ENCODE data around the gene TFAM.

The TFAM gene

GRCh38 chr10:58436071-58436470, 50.9 kb downstream of the TFAM start:
- no peak for DNase-seq

- DNase-seq: no peak
Measured at GRCh38 chr10:58438340-58438871, 53.2 kb downstream of the TFAM start.

DNA sequence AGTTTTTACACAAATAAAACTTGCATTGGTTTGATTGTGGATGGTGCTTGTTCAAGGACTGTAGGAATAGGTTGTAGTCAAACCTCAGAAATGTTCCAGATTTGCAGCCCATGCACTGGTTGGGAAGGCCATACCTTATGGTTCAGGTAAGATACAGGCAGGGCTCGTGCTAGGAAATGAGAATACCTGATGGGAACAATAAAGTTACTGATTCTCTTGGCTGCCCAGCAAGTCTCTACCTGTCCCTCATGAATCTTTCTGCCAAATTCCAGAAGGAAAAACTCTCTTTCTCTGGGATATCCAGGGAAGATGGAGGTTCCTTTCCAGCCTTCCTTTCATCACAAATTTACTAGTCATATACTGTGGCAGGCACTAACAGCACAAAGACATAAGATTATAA, 53.8 kb downstream of the TFAM start:
- DNase-seq: no peak

- DNase-seq: no peak
Measured at GRCh38 chr10:58439632-58440364, 54.6 kb downstream of the TFAM start.

DNA sequence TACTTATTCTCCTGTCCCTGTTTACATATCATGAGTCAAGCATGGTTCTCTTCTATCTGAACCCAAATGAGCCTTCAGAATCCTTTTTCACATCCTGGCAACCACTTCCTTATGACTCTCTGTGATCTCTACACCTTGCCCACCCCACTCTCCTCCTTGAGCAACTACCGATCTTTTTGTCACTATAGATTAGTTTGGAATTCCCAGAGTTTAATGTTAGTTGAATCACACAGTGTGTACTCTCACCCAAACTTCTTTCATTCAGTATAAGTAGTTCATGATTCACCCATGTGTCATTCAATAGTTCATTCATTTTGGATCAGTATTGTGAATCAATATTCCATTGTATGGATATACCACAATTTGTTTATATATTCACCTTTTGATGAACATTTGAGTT, 55.3 kb downstream of the TFAM start:
- no peak for DNase-seq

- DNase-seq: no peak
Measured at GRCh38 chr10:58444321-58444720, 59.1 kb downstream of the TFAM start.

DNA sequence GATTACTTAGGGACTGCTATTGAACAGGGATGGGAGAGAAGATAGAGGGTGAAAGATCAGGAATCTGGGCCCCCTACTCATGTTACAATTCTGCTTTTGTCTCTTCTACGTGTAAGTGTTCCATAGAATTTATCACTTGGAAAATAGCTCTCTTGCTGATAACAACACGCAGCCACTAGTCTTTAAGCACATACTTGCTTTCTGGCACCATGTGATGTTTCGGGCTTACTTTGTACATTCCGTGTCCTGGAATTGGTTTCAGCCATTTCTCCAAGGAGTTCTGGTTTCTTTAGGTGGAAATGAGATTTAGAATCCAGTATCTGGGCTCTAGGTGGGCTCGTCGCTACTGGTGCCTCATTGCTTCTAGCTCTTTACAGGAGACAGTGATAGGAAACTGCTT, 59.7 kb downstream of the TFAM start:
- no peak for DNase-seq

GRCh38 chr10:58448121-58448935, 63.1 kb downstream of the TFAM start:
- DNase-seq: no peak
